ENCODE measurements around the gene INF2.

INF2 gene

DNA sequence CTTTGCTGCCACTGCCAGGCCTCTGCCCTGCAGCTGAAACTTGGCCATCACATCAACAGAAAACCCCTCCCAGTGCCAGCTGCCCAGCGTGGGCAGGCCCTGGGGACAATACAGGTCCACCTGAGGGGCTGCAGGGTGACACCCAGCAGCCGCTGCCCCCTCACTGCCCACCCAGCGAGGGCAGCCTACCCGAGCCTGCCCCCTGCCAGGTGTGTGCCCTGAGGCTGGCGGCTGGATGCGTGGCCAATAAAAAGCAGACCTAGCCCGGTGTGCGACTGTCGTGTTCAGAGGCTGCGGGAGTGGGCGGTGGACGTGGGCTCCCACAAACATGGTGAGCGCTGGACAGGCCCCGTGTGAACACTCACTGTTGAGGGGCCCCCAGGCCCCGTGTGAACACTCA lies 29.9 kb downstream of the INF2 start:
- no peak for ATAC-seq
- no peak for TF ChIP-seq RARB (CRISPR knock-in tag; IDR thresholded peaks at IDR 0.05)
- no peak for TF ChIP-seq ZNF565 (CRISPR knock-in tag; conservative IDR thresholded peaks at IDR 0.05; ENCODE audit: low read depth)
- no peak for TF ChIP-seq TCF4 (CRISPR knock-in tag; IDR thresholded peaks at IDR 0.05; ENCODE audit: borderline replicate concordance)
- no peak for TF ChIP-seq ZFP3 (CRISPR knock-in tag; IDR thresholded peaks at IDR 0.05)
- TF ChIP-seq OSR1 (CRISPR knock-in tag; IDR thresholded peaks at IDR 0.05), result no peak
- TF ChIP-seq, protein P1, sequence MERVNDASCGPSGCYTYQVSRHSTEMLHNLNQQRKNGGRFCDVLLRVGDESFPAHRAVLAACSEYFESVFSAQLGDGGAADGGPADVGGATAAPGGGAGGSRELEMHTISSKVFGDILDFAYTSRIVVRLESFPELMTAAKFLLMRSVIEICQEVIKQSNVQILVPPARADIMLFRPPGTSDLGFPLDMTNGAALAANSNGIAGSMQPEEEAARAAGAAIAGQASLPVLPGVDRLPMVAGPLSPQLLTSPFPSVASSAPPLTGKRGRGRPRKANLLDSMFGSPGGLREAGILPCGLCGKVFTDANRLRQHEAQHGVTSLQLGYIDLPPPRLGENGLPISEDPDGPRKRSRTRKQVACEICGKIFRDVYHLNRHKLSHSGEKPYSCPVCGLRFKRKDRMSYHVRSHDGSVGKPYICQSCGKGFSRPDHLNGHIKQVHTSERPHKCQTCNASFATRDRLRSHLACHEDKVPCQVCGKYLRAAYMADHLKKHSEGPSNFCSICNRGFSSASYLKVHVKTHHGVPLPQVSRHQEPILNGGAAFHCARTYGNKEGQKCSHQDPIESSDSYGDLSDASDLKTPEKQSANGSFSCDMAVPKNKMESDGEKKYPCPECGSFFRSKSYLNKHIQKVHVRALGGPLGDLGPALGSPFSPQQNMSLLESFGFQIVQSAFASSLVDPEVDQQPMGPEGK (CRISPR knock-in tag; IDR thresholded peaks at IDR 0.05; ENCODE audit: borderline replicate concordance), result no peak
- TF ChIP-seq ZC3H10 (CRISPR knock-in tag; IDR thresholded peaks at IDR 0.05), result no peak
- TF ChIP-seq SNAI2 (CRISPR knock-in tag; IDR thresholded peaks at IDR 0.05), result no peak
- TF ChIP-seq ISL1 (CRISPR knock-in tag; IDR thresholded peaks at IDR 0.05), result no peak
- TF ChIP-seq ARNTL (CRISPR knock-in tag; IDR thresholded peaks at IDR 0.05; ENCODE audit: borderline replicate concordance, low read depth), result no peak
- no peak for TF ChIP-seq ZNF8 (CRISPR knock-in tag; IDR thresholded peaks at IDR 0.05)
- TF ChIP-seq, protein P2, sequence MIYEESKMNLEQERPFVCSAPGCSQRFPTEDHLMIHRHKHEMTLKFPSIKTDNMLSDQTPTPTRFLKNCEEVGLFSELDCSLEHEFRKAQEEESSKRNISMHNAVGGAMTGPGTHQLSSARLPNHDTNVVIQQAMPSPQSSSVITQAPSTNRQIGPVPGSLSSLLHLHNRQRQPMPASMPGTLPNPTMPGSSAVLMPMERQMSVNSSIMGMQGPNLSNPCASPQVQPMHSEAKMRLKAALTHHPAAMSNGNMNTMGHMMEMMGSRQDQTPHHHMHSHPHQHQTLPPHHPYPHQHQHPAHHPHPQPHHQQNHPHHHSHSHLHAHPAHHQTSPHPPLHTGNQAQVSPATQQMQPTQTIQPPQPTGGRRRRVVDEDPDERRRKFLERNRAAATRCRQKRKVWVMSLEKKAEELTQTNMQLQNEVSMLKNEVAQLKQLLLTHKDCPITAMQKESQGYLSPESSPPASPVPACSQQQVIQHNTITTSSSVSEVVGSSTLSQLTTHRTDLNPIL (CRISPR knock-in tag; IDR thresholded peaks at IDR 0.05; ENCODE audit: low read depth), result no peak
- TF ChIP-seq CSDC2 (CRISPR knock-in tag; IDR thresholded peaks at IDR 0.05), result no peak
- TF ChIP-seq ZFP30 (CRISPR knock-in tag; IDR thresholded peaks at IDR 0.05), result no peak

DNA sequence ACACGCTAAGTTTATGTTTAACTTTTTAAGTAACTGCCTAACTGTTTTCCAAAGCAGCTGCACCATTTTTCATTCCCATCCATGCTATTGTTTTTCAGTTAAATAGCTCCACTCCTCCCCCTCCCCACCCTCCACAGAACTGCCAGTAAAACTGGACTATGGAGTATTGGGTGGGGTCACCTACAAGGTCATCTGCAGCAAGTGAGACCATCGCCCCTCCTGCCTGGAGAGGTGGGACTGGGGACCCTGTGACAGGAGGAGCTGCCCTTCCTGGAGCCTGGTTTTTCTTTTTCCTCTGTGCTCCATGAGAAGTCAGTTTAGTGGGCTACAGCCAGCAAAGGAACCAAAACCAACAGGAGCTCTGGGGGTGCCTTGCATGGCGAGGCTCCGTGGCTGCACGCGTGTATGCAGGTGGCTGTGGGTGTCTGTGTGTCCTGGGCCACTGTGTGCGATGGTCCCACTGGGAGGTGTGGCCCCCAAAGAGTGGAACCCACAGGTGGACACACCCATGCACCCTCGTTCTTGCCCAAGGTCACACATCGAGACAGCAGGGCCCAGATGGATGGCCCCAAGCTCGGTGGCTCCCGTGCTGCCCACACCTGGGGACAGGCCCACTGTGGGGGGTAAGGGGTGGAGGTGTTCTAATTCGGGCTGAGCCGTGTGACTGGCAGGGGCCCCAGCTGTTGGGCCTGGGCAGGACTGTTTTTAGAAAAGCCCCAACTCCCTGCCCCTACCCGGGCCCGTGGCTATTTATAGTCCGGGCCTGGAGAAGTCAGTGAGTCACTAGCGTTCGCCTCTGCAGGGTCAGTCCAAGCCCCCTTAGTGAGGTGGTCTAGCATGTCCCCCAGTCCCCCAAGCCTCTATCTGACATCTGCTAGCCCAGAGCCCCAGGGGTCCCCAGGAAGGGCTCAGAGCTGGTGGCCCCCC lies 32.4 kb downstream of the INF2 start:
- no peak for ATAC-seq
- TF ChIP-seq ZFP30 (CRISPR knock-in tag; IDR thresholded peaks at IDR 0.05) (no peak), ZFP3 (CRISPR knock-in tag; IDR thresholded peaks at IDR 0.05) (no peak), RARB (CRISPR knock-in tag; IDR thresholded peaks at IDR 0.05) (no peak), ZNF8 (CRISPR knock-in tag; IDR thresholded peaks at IDR 0.05) (no peak), ESRRG (CRISPR knock-in tag; IDR thresholded peaks at IDR 0.05) (no peak), CSDC2 (CRISPR knock-in tag; IDR thresholded peaks at IDR 0.05) (no peak), PPARA (CRISPR knock-in tag; IDR thresholded peaks at IDR 0.05; ENCODE audit: borderline replicate concordance) (no peak), OSR1 (CRISPR knock-in tag; IDR thresholded peaks at IDR 0.05) (no peak), BACH2 (CRISPR knock-in tag; IDR thresholded peaks at IDR 0.05; ENCODE audit: borderline replicate concordance) (no peak), SNAI2 (CRISPR knock-in tag; IDR thresholded peaks at IDR 0.05) (no peak), GLIS3 (CRISPR knock-in tag; IDR thresholded peaks at IDR 0.05) (no peak), ZNF70 (CRISPR knock-in tag; IDR thresholded peaks at IDR 0.05) (no peak), ZNF565 (CRISPR knock-in tag; conservative IDR thresholded peaks at IDR 0.05; ENCODE audit: low read depth) (no peak), ZC3H10 (CRISPR knock-in tag; IDR thresholded peaks at IDR 0.05) (no peak), ISL1 (CRISPR knock-in tag; IDR thresholded peaks at IDR 0.05) (no peak)
- TF ChIP-seq, protein P3, sequence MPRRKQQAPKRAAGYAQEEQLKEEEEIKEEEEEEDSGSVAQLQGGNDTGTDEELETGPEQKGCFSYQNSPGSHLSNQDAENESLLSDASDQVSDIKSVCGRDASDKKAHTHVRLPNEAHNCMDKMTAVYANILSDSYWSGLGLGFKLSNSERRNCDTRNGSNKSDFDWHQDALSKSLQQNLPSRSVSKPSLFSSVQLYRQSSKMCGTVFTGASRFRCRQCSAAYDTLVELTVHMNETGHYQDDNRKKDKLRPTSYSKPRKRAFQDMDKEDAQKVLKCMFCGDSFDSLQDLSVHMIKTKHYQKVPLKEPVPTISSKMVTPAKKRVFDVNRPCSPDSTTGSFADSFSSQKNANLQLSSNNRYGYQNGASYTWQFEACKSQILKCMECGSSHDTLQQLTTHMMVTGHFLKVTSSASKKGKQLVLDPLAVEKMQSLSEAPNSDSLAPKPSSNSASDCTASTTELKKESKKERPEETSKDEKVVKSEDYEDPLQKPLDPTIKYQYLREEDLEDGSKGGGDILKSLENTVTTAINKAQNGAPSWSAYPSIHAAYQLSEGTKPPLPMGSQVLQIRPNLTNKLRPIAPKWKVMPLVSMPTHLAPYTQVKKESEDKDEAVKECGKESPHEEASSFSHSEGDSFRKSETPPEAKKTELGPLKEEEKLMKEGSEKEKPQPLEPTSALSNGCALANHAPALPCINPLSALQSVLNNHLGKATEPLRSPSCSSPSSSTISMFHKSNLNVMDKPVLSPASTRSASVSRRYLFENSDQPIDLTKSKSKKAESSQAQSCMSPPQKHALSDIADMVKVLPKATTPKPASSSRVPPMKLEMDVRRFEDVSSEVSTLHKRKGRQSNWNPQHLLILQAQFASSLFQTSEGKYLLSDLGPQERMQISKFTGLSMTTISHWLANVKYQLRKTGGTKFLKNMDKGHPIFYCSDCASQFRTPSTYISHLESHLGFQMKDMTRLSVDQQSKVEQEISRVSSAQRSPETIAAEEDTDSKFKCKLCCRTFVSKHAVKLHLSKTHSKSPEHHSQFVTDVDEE (CRISPR knock-in tag; IDR thresholded peaks at IDR 0.05), result no peak
- TF ChIP-seq, protein P2 (CRISPR knock-in tag; IDR thresholded peaks at IDR 0.05; ENCODE audit: low read depth), result no peak
- TF ChIP-seq, protein P1 (CRISPR knock-in tag; IDR thresholded peaks at IDR 0.05; ENCODE audit: borderline replicate concordance), result no peak
- TF ChIP-seq, protein P4, sequence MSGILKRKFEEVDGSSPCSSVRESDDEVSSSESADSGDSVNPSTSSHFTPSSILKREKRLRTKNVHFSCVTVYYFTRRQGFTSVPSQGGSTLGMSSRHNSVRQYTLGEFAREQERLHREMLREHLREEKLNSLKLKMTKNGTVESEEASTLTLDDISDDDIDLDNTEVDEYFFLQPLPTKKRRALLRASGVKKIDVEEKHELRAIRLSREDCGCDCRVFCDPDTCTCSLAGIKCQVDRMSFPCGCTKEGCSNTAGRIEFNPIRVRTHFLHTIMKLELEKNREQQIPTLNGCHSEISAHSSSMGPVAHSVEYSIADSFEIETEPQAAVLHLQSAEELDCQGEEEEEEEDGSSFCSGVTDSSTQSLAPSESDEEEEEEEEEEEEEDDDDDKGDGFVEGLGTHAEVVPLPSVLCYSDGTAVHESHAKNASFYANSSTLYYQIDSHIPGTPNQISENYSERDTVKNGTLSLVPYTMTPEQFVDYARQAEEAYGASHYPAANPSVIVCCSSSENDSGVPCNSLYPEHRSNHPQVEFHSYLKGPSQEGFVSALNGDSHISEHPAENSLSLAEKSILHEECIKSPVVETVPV (CRISPR knock-in tag; IDR thresholded peaks at IDR 0.05), result no peak
- TF ChIP-seq, protein P5, sequence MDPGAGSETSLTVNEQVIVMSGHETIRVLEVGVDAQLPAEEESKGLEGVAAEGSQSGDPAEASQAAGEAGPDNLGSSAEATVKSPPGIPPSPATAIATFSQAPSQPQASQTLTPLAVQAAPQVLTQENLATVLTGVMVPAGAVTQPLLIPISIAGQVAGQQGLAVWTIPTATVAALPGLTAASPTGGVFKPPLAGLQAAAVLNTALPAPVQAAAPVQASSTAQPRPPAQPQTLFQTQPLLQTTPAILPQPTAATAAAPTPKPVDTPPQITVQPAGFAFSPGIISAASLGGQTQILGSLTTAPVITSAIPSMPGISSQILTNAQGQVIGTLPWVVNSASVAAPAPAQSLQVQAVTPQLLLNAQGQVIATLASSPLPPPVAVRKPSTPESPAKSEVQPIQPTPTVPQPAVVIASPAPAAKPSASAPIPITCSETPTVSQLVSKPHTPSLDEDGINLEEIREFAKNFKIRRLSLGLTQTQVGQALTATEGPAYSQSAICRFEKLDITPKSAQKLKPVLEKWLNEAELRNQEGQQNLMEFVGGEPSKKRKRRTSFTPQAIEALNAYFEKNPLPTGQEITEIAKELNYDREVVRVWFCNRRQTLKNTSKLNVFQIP (CRISPR knock-in tag; IDR thresholded peaks at IDR 0.05; ENCODE audit: borderline replicate concordance, low read depth), result no peak

Data from SK-N-SH treated with all-trans-retinoic acid at 6 μM for 48 hours (cell line).